ENCODE data around the gene AATF.

DNA sequence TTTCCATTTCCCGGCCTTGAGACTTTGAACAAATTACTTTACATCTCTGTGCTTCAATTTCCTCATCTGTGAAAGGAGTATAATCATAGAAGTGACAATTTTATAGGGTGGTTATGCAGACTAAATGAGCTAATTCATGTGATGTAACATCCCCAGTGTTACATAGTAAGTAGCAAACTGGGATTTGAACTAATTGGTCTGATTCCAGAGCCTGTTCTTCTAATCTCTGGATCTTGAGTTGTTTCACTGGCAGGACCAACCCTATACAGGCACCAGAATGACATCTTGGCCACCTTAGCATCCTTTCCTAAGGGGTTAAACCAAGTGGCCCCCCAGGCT is 77.7 kb downstream of the AATF start:
- TF ChIP-seq, protein P1, sequence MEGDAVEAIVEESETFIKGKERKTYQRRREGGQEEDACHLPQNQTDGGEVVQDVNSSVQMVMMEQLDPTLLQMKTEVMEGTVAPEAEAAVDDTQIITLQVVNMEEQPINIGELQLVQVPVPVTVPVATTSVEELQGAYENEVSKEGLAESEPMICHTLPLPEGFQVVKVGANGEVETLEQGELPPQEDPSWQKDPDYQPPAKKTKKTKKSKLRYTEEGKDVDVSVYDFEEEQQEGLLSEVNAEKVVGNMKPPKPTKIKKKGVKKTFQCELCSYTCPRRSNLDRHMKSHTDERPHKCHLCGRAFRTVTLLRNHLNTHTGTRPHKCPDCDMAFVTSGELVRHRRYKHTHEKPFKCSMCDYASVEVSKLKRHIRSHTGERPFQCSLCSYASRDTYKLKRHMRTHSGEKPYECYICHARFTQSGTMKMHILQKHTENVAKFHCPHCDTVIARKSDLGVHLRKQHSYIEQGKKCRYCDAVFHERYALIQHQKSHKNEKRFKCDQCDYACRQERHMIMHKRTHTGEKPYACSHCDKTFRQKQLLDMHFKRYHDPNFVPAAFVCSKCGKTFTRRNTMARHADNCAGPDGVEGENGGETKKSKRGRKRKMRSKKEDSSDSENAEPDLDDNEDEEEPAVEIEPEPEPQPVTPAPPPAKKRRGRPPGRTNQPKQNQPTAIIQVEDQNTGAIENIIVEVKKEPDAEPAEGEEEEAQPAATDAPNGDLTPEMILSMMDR (IDR thresholded peaks at IDR 0.05; ENCODE audit: poor library complexity) = no peak
- TF ChIP-seq EZH2phosphoT487 (IDR thresholded peaks at IDR 0.05; ENCODE audit: low read depth, severe bottlenecking, unreplicated experiment) (no peak), EZH2 (IDR thresholded peaks at IDR 0.05; ENCODE audit: borderline replicate concordance) (no peak)

Measured in hepatocyte (in vitro differentiated cells).